Right cardiac atrium (tissue), 5 donors: ENCODE data around the gene ANKRD13C. TPM values are rescaled to one million over a fixed set of nuclear protein-coding genes. Genes with fewer than 3 reads are reported as not detected.

Experiments used
- ATAC-seq, 2 donors: fragments of 200-7000 bp; cut with Tn5 transposase; one replicate each; pipeline versions ENCODE4 v1.8.0 to v1.9.1; 2020; ENCODE audit warnings: moderate library complexity in 2 of 2, mild to moderate bottlenecking in 1 of 2
- DNase-seq, 3 donors: peaks; one replicate each; pipeline ENCODE4 v3.0.0-alpha.2; 2020
- H3K27ac ChIP-seq: one replicate; pipeline ENCODE4 v1.5.1; 2013; ENCODE audit warnings: mild to moderate bottlenecking, low read length, control low read depth, moderate library complexity
- H3K27me3 ChIP-seq: one replicate; pipeline ENCODE4 v1.6.1; 2013; ENCODE audit not compliant: control insufficient read depth, insufficient read depth
- H3K4me1 ChIP-seq: one replicate; pipeline ENCODE4 v1.6.1; 2013; ENCODE audit warnings: low read length; ENCODE audit not compliant: control insufficient read depth, insufficient read depth
- H3K4me3 ChIP-seq: one replicate; pipeline ENCODE4 v1.5.1; 2013; ENCODE audit warnings: low read length, control low read depth
- H3K9me3 ChIP-seq: one replicate; pipeline ENCODE4 v1.6.1; 2013; ENCODE audit warnings: low read length; ENCODE audit not compliant: control insufficient read depth
- WGBS: extraction: QIAGEN DNeasy Blood & Tissue Kit; methylation state at CpG from one replicate; pipeline ENCODE4 v1.1.7; 2013; 5-methylcytosine and 5-hydroxymethylcytosine counted together
- intact Hi-C, 4 donors: fragments of 100-400 bp; cut with DNase I; formaldehyde crosslinking; loops; one replicate each; pipeline versions ENCODE4 v1.11.0 to v1.14.0; 2022 to 2023
- polyA plus RNA-seq: library from polyadenylated mRNA; stranded (reverse); fragments of 200-250 nt; gene quantifications from one replicate; pipeline ENCODE4 v1.2.3, GENCODE V29; 2013
- total RNA-seq, 4 donors: library from RNA; stranded (reverse); fragmentation: NEBNext Ultra II Directional; extraction: Animal tissue kit (Norgen Biotek cat#: 25700); gene quantifications; one replicate each; pipeline ENCODE4 v1.2.1, GENCODE V29; 2021
- donor health status: healthy with polysubstance abuse.
- donor health status: DM: no; HTN: yes; CAD: no.
- donor health status: DM: no; HTN: no; CAD: no.
- donor health status: DM: no; HTN: yes; CAD: no; lungs with severe emphysema.
- donor health status: DM: yes; HTN: yes; CAD: no.

The ANKRD13C gene
- total and polyA plus RNA-seq, 5 donors: 5.7 to 14.8 (median 12.0) TPM

DNA sequence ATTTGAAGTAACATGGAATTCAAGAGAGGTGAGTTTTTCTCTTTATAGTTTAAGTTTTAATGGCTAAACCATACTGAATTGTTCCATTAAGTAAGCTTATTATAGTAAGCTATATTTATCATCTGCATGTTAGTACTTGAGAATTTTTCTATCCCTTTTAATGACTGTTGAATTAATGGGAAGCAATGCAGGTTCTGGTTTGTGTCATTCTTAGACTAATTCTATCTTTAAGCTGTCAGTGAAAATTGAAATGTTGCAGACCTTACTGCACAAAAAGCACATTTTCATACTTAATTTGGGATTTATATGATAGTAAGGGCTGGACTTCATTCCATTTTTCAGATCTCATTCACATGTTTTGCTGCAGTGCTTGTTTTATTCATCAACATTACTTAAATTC is 107.4 kb downstream of the ANKRD13C start:
- Histone ChIP-seq H3K27me3 (no peaks in the 10 kb centered on the region), H3K4me1 (no peaks in the 10 kb centered on the region), H3K27ac (no peak overlapping the region), H3K4me3 (no peak overlapping the region), H3K9me3 (no peaks in the 10 kb centered on the region)
- ATAC-seq (no peak), DNase-seq (no peak)
- intact Hi-C loops: no loop called here

DNA sequence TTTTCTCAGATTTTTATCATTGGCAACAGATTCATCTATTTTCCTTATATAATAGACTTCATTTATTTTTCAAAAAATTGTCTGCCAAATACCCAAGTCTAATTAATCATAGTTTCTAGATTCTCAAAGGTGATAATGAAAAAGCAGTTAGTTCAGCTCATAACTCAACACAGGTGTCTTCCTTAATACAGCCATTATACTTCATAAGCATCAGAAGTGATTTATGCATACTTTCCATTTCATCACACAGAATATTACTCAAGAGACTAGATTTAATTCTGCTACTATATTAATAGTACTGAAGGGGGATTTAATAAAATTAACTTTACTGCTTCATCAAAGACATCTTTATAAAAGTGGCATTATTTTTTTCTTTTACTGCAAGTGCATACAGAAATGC is 114.6 kb downstream of the ANKRD13C start:
- no peaks in the 10 kb centered on the region for H3K27me3 ChIP-seq
- no peak for ATAC-seq
- no peaks in the 10 kb centered on the region for H3K4me1 ChIP-seq
- intact Hi-C loops: no loop called here
- H3K4me3 ChIP-seq: no peak overlapping the region
- DNase-seq: no peak
- no peak overlapping the region for H3K27ac ChIP-seq
- no peaks in the 10 kb centered on the region for H3K9me3 ChIP-seq

DNA sequence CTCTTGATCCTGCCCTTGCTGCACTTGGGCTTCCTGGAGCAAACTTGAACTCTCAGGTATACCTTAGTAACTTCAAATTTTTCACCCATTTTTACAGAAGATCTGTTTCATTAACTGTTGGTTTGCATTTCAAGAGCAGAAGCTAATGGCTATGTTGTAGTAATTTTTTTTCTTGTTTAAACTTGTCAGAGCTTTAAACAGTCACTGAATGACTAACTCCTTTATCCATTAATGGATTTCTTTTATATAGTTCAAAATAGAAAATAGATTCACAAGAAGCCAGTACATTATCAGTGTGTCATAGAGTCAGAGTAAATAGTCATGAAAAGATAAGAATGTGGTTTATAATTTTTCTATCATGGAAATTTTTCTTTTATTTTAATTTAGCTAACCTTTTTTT is 119.8 kb downstream of the ANKRD13C start:
- Histone ChIP-seq H3K27ac (no peak overlapping the region), H3K4me3 (no peak overlapping the region), H3K9me3 (no peaks in the 10 kb centered on the region), H3K27me3 (no peaks in the 10 kb centered on the region), H3K4me1 (no peaks in the 10 kb centered on the region)
- ATAC-seq (no peak), DNase-seq (no peak)
- intact Hi-C loops: no loop called here

DNA sequence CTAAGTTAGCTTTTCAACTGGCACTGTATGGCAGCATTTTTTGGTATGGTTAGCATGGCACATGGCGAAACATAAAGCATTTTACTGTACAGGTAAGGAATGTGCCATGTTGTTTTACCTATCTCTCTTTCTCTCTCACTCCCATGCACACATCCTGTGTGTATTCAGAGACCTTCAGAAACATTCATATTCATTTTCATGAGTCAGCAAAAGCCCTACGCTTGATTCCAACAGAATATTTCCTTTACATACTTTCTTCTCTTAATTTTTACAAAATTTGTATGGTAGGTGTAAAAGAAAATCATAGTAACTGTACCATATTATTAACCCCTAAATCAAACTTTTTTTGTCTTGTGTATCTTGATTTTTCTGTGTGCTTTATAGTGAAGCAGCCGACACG is 123.0 kb downstream of the ANKRD13C start:
- DNase-seq: no peak
- Histone ChIP-seq H3K4me1 (no peaks in the 10 kb centered on the region), H3K4me3 (no peak overlapping the region), H3K27me3 (no peaks in the 10 kb centered on the region), H3K27ac (no peak overlapping the region), H3K9me3 (no peaks in the 10 kb centered on the region)
- intact Hi-C loops: no loop called here
- WGBS: 96% methylated on average over 4 of the region's 4 CpGs
- no peak for ATAC-seq

DNA sequence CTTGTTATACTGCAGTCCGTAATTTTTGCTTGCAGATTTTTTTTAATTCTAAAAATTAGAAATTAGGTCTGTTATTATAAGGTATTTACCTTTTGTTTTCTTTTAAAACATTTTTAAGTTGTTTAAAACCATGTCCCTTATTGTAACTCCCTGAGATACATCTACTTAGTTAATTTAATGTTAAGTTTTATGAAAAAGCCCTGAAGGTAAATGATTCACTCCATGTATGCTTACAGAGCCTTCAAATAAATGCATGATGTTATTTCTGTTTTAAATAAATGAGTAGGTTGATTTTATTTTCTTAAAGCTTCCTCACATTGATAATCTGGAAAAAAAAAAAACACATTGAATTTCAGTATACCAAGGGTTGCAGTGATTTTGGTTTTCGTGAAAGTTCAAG is 125.9 kb downstream of the ANKRD13C start:
- 80% methylated on average over 2 of the region's 2 CpGs for WGBS
- Histone ChIP-seq H3K27me3 (no peaks in the 10 kb centered on the region), H3K9me3 (no peaks in the 10 kb centered on the region), H3K4me1 (peaks cover 3% of the 10 kb centered on the region), H3K27ac (no peak overlapping the region), H3K4me3 (no peak overlapping the region)
- intact Hi-C loops: no loop called here
- no peak for ATAC-seq
- DNase-seq: no peak

DNA sequence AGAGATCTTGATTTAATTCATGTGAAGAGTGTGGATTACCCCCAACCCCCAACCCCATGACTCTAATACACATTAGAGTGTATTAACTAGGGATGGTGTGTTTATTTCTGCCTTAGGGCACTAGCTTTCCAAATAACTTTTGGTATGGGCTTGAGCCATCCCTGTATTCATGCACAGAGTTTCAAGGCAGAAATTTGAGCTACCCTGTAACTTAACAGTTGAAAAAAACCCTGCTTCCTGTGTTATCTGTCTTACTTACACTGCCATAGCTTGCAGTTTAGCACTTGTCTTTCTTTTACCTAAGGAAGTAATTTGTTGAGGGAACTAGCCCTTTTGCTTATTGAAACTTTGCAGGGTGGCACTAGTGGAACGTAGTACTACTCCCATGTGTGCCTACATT is 127.1 kb downstream of the ANKRD13C start:
- no peaks in the 10 kb centered on the region for H3K27me3 ChIP-seq
- intact Hi-C loops: no loop called here
- no peaks in the 10 kb centered on the region for H3K9me3 ChIP-seq
- no peak for ATAC-seq
- H3K4me1 ChIP-seq: peaks cover 3% of the 10 kb centered on the region
- 18% methylated on average over 1 of the region's 1 CpG for WGBS
- no peak overlapping the region for H3K4me3 ChIP-seq
- DNase-seq: no peak
- H3K27ac ChIP-seq: no peak overlapping the region

DNA sequence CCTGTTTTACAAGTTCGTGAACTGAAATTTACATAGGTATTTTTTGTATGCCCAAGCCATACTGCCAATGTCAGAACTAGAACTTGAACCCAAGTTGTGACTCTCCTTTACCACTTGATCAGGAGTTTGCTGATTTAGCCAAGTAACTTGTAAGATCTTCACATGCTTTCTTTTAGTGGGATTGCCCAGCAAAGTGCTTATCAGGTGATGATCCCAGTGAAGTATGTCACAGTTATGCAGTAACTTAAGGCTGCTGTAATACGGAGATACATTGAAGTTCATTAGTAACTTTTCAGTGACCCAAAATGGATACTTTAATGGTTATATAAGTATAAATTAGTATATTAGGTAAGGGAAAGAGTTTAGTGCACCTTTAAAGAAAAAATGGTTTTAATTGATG is 129.6 kb downstream of the ANKRD13C start:
- intact Hi-C loops: no loop called here
- no peak overlapping the region for H3K27ac ChIP-seq
- no peak for ATAC-seq
- H3K27me3 ChIP-seq: no peaks in the 10 kb centered on the region
- no peak for DNase-seq
- H3K4me3 ChIP-seq: no peak overlapping the region
- peaks cover 3% of the 10 kb centered on the region for H3K4me1 ChIP-seq
- 68% methylated on average over 2 of the region's 2 CpGs for WGBS
- H3K9me3 ChIP-seq: no peaks in the 10 kb centered on the region

DNA sequence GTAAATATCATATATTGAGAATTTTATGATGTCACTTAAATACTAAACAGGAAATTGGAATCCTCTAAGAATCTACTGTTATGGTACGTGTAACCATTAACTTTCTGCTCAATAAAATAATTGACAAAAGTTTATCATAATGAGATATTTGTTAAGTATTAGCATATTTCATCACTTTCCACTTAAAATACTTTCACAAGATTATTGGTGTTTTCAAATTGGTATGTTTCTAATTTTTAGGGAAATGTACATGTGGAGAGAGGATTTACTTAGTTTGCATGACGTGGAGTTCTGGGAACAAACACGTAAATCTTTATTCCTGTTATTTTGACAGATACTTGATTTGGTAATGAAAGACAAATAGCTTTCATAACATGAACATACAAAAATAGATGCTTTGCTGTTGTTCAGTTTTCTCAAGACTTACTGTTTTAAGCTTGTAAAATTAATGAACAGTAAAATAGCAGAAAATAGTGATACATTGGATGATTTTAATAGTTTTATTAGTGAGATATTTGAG is 131.7 kb downstream of the ANKRD13C start:
- no peak overlapping the region for H3K4me3 ChIP-seq
- no peak for DNase-seq
- H3K27me3 ChIP-seq: no peaks in the 10 kb centered on the region
- ATAC-seq: no peak
- intact Hi-C loops: no loop called here
- H3K9me3 ChIP-seq: no peaks in the 10 kb centered on the region
- H3K27ac ChIP-seq: no peak overlapping the region
- peaks cover 3% of the 10 kb centered on the region for H3K4me1 ChIP-seq
- 27% methylated on average over 3 of the region's 3 CpGs for WGBS

DNA sequence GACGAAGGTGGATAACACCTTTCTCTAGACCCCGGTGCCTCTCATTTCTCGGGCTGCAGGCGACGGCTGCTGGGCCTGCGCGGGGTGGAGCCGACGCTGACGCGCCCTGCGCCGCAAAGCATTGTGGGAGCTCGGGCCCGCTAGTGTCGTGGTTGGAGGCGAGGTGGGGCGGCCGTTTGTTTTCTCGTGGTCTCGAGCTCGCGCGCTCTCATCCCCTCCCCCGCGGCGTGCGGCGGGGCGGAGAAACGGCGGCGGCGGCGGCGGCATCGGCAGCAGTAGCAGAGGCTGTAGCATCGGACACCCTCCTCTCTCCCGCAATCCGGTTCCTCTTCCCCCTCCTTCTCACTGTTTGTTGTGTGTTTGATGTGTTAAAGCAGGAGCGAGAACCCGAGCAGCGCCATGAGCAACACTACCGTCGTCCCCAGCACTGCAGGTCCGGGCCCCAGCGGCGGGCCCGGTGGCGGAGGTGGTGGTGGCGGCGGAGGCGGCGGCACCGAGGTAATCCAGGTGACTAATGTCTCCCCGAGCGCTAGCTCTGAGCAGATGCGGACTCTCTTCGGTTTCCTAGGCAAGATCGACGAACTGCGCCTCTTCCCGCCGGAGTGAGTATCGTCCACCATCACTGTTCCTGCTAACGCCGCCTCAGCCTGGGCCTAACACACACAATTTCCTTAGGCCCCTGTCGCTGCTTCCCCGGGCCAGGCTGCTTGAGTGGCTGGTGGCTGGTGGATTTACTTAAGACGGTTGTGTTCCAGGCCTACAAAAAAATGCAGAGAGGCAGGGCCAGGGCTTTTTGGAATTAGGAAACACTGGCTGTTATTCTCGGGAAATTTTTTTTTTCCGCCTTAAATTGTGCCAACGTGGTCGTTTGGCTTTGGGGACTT is 133.0 kb downstream of the ANKRD13C start, which contains the start of gene SRSF11:
Gene SRSF11, plus strand, starts transcription at position 143 of the 884 bp plus-strand sequence. Its CDS starts 257 bp downstream, at position 400.
- intact Hi-C loops: no loop called here
- ATAC-seq (peak; percentile 100), DNase-seq (peak; percentile 97 to 99 (median 99))
- peak within 1 kb of the TSS; percentile 56 for H3K4me3 ChIP-seq
- H3K27me3 ChIP-seq: no peaks in the 10 kb centered on the region
- no peaks in the 10 kb centered on the region for H3K9me3 ChIP-seq
- peaks cover 3% of the 10 kb centered on the region for H3K4me1 ChIP-seq
- WGBS: under 1% methylated on average over 74 of the region's 74 CpGs
- peak within 1 kb of the TSS; percentile 86 for H3K27ac ChIP-seq

DNA sequence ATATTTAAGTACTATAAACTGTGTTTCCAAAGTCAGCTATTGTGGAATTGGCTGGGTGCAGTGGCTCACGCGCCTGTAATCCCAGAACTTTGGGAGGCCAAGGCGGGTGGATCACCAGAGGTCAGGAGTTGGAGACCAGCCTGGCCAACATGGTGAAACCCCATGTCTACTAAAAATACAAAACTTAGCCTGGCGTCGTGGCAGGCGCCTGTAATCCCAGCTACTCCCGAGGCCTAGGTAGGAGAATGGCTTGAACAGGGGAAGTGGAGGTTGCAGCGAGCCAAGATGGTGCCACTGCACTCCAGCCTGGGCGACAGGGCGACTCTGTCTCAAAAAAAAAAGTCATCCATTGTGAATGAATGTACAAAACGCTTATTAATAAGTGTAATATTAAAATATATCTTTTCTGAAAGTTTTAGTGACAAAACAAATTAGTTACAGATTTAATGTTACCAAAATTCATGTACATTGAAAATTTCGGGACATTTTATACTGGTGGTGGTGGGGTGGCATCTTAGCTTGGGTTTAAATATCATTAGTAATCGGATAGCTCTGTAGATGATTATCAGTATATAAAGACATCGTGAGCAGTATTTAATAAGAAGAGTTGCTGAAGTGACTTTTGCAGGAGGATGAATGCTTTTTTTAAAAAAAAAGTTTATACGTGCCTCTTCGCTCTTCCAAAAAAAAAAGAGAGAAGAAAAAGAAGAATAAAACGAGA is 133.8 kb downstream of the ANKRD13C start:
- H3K4me3 ChIP-seq: peak overlapping the region; percentile 56
- no peaks in the 10 kb centered on the region for H3K27me3 ChIP-seq
- no peak for DNase-seq
- peaks cover 3% of the 10 kb centered on the region for H3K4me1 ChIP-seq
- WGBS: 48% methylated on average over 17 of the region's 17 CpGs
- no peaks in the 10 kb centered on the region for H3K9me3 ChIP-seq
- no peak for ATAC-seq
- no peak overlapping the region for H3K27ac ChIP-seq
- intact Hi-C loops: no loop called here

DNA sequence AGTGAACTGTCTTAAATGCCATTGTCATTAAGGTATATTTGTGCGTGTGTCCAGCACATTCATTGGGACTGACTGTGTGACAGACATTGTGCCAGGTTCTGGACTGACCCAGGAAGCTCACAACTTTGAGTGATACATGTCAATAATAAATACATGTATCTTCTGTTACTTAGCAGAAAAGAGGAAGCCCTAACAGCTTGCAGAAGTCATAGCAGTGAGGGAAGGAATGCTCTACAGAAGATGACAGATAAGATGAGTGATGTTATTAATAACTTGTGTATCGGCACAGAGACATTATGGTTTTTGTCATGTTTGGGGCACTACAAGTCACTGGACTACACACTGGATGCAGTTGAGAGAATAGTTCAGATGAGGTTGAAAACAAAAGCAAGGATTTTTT is 134.5 kb downstream of the ANKRD13C start:
- DNase-seq (no peak), ATAC-seq (no peak)
- Histone ChIP-seq H3K27me3 (no peaks in the 10 kb centered on the region), H3K9me3 (no peaks in the 10 kb centered on the region), H3K4me3 (no peak overlapping the region), H3K27ac (no peak overlapping the region), H3K4me1 (peaks cover 1% of the 10 kb centered on the region)
- intact Hi-C loops: no loop called here
- 69% methylated on average over 2 of the region's 2 CpGs for WGBS
